ENCODE measurements around the gene ATF6B.

The ATF6B gene

DNA sequence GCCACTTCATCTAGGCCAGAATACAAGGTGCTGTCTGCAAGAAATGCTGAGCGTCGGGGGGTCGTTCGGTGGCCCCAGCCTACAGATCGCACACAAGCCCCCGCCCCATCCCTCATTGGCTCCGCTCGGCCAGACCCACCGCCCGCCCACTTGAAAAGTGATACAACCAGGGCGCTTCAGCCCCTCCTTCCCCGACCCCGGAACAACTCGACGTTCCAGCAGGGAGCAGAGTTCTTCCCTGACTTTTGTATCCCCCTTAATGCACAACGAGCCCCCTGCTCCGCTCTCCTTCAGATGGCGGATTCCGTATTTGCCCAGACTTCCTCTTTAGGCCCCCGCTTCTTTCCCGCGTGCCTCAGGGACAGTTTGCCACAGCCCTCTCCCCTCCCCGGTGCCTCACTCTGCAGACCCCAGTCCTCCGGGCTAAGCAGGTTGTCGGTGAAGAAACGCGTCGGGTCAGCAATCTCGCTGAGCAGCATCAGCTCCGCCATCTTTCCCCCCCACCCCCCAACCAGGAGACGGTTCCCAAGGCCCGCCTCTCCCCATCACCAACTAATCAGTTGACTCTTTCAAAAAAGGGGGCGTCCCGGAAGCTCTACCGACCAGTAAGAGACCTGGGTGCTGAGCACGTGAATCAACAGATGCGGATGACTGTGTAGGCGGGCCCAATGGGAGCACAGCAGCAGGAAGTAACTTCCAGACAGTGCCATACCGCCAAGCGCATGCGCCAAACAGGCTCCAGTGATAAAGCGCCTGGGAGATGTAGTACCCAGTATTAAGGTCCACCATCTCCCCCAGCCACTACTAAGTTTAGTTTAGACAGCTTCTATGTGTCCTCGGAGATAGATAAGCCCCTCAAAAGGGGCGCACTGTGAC lies at the start of gene ATF6B:
ATF6B (minus strand) TSS at position 530 of the 876 bp plus-strand sequence; CDS start at position 491, 39 bp downstream.
- DNase-seq (ENCODE audit: low read depth in 4 of 4, low spot score in 1 of 4): peak; percentile 81 to 96 (median 94)

DNA sequence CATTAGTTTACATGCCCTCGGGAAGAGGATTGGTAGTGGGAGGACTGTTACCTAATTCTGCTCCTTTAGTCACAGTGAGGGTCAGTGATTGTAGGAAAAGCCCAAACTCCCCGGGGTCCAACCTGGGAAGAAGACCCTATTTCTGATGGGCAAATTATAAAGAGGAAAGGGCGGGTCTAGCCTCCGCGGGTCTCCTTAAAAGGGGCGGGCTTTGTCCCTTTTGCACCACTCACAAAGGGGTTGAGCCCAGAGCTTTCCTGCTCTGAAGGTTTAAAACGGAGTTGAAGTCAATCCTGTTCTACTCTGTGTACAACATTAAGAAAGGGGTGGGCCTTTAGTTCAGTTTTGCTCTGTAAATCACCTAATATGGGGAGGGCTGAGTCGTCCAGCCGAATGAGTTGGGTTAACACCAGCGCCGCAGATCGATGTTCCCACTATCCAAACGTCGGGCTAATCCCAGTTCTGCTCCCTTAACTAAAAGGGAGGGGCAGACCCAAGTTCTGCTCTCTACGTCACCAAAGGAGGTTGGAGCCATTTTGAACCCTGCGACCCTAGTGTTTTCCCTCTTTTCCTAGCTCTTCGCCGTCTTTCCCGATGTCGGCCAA lies 49.2 kb upstream of the ATF6B start:
- no peak for DNase-seq (ENCODE audit: low read depth in 4 of 4, low spot score in 1 of 4)

DNA sequence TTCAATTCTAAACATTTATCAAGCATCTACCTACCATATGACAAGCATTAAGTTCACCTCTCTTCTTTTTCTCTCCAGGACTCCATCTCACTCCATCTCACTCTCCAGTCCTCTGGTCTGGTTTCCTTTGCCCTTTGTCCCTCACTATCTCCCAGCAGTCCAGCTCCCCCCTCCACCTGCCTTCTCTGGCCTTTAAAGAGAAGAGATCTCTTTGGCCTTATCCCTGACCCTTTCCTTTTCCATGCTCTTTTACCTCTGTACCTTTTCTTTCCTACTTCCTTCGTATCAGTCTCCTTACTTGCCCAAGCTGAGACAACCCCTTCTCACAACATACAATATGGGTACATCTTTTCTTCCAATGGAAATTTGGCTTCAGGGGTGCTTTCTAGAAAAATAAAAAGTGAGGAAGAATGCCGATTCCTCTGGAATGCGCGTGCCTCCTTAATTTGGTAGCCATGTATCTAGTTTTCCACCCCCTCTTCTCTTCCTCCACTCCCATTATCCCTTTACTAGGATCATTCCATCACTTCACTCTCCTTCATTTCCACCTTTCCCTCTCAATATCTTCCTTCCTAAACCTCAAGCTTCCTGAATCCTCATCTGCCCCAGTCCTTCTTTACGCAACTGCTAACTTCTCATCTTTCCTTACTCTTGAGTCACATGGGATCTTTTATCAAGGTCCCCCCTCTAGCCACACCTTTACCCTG lies 48.6 kb upstream of the ATF6B start:
- DNase-seq (ENCODE audit: low read depth in 4 of 4, low spot score in 1 of 4): no peak

DNA sequence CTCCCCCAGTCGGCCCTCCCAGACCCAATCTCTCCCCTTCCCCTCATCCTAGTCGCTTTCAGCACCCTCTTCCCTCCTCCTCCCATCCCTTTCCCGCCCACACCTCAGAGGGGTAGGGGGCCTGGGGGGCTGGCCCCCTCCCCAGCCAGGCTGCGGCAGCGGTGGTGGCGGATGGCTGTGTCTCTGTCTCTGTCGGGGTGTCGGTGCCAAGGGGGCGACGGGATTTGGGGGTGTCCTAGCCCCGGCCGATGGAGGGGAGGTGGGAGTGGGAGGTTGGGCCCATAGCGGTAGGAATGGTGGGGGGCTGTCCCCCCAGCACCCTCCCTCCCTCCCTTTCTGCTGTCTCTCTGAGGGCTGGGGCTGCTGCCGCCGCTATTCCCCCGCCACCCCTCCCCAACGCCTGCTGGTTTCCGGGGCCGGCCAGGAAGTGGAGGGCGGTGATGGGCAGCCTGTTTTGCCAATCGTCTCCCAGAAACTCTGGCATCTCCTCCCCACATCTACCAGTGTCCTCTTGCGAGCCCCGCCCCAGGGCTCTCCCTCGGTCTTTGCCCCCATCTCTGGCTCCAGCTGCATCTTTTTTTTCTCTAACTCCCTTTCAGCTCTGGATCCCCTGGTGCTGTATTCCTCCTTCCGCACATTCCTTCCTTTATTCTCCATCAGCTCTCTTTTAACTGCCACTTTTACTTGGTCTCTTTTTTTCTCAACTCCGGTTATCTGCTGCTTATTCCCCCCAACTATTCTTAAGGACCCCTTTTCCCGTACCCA lies 47.8 kb upstream of the ATF6B start, which contains the start of gene AGPAT1:
AGPAT1 (minus strand) TSS at position 374 of the 765 bp plus-strand sequence. CDS start 4,588 bp downstream, outside the sequence.
- DNase-seq (ENCODE audit: low read depth in 4 of 4, low spot score in 1 of 4): peak; percentile 88 to 97 (median 94)

DNA sequence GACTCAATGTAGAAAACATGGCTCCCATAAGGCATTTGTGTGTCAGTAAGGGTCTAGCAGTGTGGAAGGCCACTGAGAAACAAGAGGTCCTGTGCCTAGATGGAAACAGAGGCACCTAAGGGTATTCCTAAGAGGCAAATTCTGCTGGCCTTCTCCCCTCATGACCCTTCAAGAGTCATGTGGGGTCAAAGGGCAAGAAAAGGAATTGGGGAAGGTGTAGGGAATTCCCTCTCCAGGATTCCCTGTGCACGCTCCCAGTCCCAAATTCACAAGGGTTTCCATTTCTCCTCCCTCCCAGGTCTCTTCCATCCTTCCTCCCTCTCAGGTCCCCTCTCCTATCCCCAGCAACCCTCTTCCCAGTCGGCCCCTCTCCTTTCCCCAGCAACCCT lies 47.3 kb upstream of the ATF6B start:
- no peak for DNase-seq (ENCODE audit: low read depth in 4 of 4, low spot score in 1 of 4)

DNA sequence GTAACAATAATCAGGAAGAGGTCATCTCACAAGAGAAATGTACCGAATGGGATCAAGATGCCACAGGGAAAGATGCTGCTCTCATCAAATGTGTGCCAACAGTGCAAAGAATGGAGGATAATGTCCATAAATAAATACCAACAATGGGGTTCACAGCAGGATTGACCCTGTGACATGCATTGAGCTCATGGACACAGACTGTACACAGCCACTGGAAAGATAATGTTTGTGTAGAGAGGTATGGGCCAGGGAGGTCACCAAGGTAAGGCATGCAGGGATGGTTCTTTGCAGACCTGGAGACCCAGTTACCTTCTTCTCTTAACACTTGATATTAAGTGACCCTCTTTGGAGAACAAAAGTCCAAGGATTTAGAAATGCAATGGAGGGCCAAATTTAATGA lies 46.4 kb upstream of the ATF6B start:
- DNase-seq (ENCODE audit: low read depth in 4 of 4, low spot score in 1 of 4): no peak

DNA sequence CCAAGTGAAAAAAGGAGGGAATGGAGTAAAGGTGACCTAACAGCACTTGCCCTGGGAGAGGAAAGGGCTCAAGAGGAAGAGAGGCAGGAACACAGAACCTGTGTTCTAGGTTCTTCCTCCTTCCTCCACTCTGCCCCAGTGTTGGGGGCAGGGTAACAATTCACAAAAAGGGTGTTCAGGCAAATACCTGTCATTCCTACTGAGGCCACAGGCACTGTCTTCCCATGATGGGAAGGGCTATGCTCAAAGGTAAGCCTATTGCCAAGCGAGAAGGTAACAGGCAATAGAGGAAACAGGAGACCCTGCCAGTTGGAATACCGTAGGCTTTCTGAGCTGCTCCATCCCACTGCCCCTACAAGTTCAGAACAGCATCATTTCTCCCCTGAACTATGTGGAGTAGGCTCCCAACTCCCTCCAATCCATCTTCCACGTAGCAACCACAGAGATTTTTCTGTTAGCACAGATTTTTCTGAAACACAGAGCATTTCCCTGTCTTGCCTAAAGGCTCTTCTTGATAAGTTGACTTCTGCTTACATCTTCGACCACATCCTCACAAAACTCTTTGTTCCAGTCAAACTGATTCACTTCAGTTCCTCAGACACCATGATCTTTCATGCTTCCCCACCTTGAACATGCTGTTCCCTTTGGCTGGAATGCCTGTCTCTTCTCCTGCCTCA lies 45.1 kb upstream of the ATF6B start:
- DNase-seq (ENCODE audit: low read depth in 4 of 4, low spot score in 1 of 4): no peak

DNA sequence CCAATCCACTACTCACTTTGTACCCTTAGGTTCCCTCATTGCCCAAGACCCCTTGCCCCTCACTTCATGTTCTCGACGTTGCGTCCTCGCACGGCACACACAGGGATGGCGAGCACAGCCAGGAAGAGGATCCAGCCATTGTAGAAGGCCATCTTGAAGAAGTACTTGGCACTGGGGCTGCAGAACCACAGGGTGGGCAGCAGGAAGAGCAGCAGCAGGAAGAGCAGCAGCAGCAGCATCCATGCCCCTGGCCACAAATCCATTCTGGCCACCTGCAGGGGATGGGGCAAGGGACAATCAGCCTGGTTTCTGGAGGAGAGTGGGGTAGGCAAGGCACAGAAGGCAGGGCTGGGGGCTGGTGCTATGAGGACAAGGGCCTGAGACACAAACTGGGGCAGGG lies 43.2 kb upstream of the ATF6B start:
- no peak for DNase-seq (ENCODE audit: low read depth in 4 of 4, low spot score in 1 of 4)

DNA sequence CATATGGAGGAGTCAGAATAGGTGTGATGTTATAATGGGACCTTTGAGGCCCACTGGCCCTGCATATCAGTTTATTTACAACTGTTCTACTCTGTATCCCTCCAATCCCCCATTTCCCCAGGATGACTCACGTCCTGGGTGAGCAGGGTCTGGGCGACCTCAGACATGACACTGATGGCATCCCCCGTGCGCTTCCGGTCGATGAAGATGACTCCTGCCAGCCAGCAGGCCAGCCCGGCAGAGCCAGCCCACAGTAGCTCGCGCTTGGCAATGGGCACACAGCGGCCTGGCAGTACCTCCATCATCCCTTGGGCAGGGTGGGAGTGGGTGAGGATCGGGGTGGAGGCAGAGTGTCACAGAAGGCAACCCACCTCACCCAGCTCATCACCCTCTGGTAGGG lies 42.2 kb upstream of the ATF6B start:
- DNase-seq (ENCODE audit: low read depth in 4 of 4, low spot score in 1 of 4): no peak

DNA sequence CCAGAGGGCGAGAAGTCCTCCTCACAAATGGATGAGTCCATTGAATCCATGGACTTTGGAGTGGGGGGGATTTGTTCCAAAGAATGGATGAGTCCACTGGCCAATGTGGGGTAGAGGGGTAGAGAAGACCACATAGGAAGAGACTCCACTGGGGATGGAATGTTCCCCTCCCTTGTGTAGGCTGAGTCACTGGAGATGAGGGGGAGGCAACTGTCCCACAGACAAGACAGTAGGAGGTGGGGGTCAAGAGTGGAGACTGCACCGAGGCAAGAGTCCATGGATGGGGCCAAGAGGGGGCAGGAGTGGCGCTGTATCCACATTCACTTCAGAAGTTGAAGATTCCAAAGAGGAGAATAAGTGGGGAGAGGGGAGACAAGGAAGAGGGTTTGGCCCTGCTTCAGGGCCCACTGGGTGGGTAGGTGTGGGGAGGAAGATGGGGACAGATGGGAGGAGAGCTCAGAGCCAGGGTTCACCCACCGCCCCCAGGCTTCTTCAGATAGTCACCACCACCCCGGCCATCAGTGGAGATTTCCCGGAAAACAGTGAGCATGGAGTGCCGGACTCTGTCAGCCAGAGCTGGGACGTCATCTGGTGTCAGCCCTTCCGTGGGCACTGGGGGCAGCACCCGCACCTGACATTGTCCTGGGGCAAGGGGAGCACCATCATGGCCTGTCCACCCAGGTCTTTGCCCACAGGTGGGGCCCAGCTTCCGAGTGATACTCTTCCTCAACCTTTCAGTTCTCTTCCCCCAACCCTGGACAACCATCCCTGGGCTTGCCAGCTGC lies 41.0 kb upstream of the ATF6B start:
- no peak for DNase-seq (ENCODE audit: low read depth in 4 of 4, low spot score in 1 of 4)

DNA sequence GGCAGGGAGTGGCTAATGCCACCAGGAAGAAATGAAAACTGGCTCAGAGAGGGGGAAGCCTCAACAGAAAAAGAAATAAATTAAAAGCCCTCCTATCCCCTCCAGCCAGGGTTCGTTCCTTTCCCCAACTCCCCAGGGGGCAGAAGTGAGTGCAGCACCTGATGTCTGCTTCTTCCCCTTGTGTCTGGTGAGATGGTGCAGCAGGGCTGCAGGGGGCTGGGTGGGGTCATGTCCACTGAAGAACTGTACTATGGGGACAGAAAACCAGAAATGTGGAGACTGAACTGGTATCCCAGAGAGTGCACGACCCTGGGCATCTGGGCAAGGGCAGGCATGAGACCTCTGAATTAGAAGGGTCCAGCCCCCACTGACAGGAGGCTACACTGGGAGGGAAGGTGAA lies 40.3 kb upstream of the ATF6B start:
- no peak for DNase-seq (ENCODE audit: low read depth in 4 of 4, low spot score in 1 of 4)

DNA sequence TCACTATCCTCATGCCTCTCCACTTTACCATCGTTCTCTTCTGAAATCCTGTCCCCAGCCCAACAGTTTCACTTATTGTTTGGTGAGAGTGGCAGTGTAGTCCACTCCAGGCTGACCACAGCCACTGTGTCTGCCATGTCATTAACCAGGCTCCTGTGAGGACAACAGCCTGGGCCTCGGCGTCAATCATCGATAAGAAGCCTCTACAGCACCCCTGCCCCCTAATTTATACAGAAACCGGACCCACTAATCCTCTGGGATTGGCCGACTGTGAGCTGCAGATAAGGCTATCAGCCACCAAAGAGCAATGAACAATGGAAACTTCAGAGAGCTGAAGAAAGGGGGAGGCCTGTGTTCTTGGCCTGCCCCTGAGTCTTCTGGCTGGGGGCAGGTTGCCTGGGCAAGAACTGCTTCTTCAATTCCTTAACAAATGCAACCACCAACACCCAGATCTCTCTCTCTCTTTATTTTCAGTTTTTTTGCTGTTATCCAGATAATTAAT lies 39.8 kb upstream of the ATF6B start:
- DNase-seq (ENCODE audit: low read depth in 4 of 4, low spot score in 1 of 4): no peak

DNA sequence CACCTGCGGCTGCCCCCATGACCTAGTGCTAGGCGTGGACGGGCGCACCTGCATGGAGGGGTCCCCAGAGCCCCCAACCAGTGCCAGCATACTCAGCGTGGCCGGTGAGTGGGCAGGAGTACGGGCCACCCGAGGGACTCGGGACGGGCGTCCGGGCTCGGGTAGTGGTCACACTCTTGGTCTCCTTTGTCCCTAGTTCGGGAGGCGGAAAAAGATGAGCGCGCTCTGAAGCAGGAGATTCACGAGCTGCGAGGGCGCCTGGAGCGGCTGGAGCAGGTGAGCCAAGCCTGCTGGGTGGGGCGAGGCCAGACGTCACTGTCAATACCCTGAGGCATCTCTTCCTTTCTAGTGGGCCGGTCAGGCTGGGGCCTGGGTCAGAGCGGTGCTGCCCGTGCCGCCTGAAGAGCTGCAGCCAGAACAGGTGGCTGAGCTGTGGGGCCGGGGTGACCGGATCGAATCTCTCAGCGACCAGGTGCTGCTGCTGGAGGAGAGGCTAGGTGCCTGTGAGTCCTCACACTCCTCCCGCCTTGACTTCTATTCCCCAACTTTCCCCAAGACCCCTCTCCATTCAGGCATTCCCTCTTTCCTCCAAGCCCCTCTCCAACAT lies 39.2 kb upstream of the ATF6B start:
- DNase-seq (ENCODE audit: low read depth in 4 of 4, low spot score in 1 of 4): no peak

DNA sequence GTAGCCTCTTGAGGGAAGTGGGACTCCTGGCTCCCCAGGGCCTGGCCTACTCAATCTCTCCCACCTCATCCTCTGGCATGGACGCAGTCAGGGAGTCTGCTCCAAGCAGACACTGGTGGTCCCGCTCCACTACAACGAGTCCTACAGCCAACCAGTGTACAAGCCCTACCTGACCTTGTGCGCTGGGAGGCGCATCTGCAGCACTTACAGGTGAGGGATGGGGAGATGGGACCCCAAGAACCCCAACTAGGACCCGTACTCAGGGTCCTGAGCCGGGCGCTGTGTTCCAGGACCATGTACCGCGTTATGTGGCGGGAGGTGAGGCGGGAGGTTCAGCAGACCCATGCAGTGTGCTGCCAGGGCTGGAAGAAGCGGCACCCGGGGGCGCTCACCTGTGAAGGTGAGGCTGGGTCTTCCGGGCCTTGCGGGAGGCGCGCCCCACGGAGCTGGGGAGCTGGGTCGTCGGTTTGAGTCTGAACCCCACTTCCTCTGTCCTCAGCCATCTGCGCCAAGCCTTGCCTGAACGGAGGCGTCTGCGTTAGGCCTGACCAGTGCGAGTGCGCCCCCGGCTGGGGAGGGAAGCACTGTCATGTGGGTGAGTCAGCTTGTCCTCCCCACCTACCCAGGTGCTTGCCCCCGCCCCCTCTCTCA lies 38.5 kb upstream of the ATF6B start:
- DNase-seq (ENCODE audit: low read depth in 4 of 4, low spot score in 1 of 4): no peak

DNA sequence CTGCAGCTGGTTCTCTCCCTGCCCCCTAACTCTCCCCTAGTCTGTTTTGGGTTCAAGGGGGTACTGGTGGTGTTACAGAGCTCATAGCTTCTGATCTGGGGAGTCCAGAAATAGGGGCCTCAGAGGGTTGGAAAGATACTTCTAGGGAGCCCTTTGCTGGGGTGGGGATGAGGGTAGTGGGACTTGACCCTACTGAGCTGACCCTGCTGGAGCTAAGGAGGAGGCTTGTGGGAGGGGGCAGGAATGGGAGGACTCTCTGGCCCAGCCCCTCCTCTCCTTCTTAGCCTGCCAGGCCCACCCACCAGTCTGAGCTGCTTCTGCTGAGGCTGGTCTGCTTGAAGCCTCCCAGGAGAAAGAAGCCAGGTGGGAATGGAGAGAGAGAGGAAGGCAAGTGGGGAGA lies 36.2 kb upstream of the ATF6B start, which contains the start of gene EGFL8:
EGFL8 (plus strand) TSS at position 301 of the 400 bp plus-strand sequence. CDS start 1,571 bp downstream, outside the sequence.
- no peak for DNase-seq (ENCODE audit: low read depth in 4 of 4, low spot score in 1 of 4)

DNA sequence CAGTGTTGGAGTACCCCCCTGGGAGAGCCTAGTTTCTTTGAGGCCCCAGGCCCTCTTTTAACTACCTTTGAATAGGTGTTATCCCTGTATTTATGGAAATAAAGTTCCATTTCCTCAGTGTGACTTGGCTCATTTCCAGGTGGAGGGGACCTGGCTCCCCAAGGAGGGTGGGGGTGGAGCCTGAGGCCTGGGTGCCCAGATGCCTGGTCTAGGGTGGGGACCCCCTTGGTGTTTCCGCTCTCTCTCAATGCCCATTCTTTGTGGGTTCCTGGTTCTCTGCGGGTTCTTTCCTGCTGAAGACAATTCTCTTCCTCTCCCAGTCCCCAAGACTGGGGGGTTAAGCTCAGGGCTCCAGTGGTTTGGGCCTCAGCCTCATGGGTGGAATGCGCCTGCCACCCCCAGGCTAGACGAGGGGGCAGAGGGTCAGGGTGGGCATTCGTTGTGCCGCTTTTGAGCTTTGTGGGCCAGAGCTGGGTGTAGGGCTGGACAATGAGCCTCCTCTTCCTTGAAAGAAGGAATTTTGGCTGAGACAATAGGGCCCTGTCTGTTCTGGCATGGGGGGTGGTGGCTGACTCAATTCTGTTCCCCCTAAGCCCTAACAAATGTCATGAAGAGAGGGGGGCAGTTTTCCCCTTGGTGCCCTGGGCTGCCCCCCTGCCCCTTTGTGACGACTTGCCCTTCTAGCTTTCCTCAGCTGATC lies 35.7 kb upstream of the ATF6B start:
- no peak for DNase-seq (ENCODE audit: low read depth in 4 of 4, low spot score in 1 of 4)

DNA sequence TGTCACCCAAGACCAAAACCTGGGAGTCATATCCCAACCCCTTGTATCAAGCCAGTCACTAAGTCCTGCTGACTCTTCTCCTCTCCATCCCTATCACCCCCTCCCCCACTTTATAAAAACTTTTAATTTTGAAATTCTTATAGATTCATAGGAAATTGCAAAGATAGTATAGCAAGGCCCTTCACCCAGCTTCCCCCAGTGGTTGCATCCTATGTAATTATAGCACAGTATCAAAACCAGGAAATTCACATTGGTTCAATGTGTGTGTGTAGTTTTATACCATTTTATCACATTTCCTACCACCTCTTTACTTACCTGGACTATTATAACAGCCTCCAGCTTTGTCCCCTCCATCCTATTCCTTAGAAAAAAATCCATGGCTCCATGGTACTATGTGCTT lies 30.0 kb upstream of the ATF6B start:
- DNase-seq (ENCODE audit: low read depth in 4 of 4, low spot score in 1 of 4): no peak

DNA sequence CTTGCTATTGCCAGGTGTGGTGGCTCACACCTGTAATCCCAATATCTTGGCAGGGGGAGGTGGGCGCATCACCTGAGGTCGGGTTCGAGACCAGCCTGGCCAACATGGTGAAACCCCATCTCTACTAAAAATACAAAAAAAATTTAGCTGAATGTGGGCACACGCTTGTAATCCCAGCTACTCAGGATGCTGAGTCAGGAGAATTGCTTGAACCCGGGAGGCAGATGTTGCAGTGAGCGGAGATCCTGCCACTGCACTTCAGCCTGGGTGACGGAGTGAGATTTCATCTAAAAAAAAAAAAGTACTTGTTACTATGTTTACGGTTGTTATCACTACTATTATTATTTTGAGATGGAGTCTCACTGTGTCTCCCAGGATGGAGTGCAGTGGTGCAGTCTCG lies 28.8 kb upstream of the ATF6B start:
- no peak for DNase-seq (ENCODE audit: low read depth in 4 of 4, low spot score in 1 of 4)

Measured in stimulated activated CD4-positive, alpha-beta T cell treated with anti-CD3 and anti-CD28 coated beads, Interleukin-1b, Interleukin-23, amount 100 ng/mL, for 24 hours (primary cell).